HEK293T (cell line): ENCODE results near the gene SERPINB2.

Experiments used
- CTCF ChIA-PET: fragments of 350-600 bp; formaldehyde crosslinking; extraction: SDS; loops from one replicate; lab custom pipeline; 2021; ENCODE audit warnings: antibody characterized with exemption, inconsistent platforms; lab: Yijun Ruan, JAX
- POLR2A ChIA-PET: fragments of 350-600 bp; formaldehyde crosslinking; extraction: SDS; loops from one replicate; lab custom pipeline; 2020; ENCODE audit warnings: antibody characterized with exemption, inconsistent platforms; lab: Yijun Ruan, JAX
- DNase-seq: peaks from one replicate; pipeline ENCODE4 v3.0.0; 2012; ENCODE audit warnings: mixed read lengths; ENCODE audit errors: extremely low spot score
- ARNT ChIP-seq: fragments of 450-650 bp; IDR thresholded peaks from 2 replicates; pipeline ENCODE4 v1.6.1; 2017; ENCODE audit warnings: mild to moderate bottlenecking
- BHLHE40 ChIP-seq: fragments of 450-650 bp; IDR thresholded peaks from 2 replicates; pipeline ENCODE4 v1.6.1; 2016; ENCODE audit warnings: mild to moderate bottlenecking, moderate library complexity, borderline replicate concordance
- CTBP1 ChIP-seq: fragments of 450-650 bp; IDR thresholded peaks from 2 replicates; pipeline ENCODE4 v1.6.1; 2016; ENCODE audit warnings: borderline replicate concordance
- ELF4 ChIP-seq: fragments of 450-650 bp; IDR thresholded peaks from 2 replicates; pipeline ENCODE4 v1.6.1; 2017; ENCODE audit warnings: antibody characterized with exemption
- FOXA1 ChIP-seq: fragments of 450-650 bp; IDR thresholded peaks from 2 replicates; pipeline ENCODE4 v1.6.1; 2016; ENCODE audit warnings: mild to moderate bottlenecking
- FOXK2 ChIP-seq: fragments of 450-650 bp; IDR thresholded peaks from 2 replicates; pipeline ENCODE4 v1.6.1; 2016; ENCODE audit warnings: mild to moderate bottlenecking
- FOXM1 ChIP-seq: fragments of 450-650 bp; IDR thresholded peaks from 2 replicates; pipeline ENCODE4 v1.6.1; 2017; ENCODE audit warnings: mild to moderate bottlenecking, borderline replicate concordance
- HDGF ChIP-seq: fragments of 450-650 bp; IDR thresholded peaks from 2 replicates; pipeline ENCODE4 v1.6.1; 2017; ENCODE audit warnings: antibody characterized with exemption, borderline replicate concordance
- L3MBTL2 ChIP-seq: fragments of 450-650 bp; conservative IDR thresholded peaks from 2 replicates; pipeline ENCODE4 v1.6.1; 2016; ENCODE audit warnings: mild to moderate bottlenecking
- LEF1 ChIP-seq: fragments of 450-650 bp; IDR thresholded peaks from 2 replicates; pipeline ENCODE4 v1.6.1; 2017; ENCODE audit warnings: mild to moderate bottlenecking, borderline replicate concordance
- NFRKB ChIP-seq: fragments of 450-650 bp; IDR thresholded peaks from 2 replicates; pipeline ENCODE4 v1.6.1; 2016; ENCODE audit warnings: mild to moderate bottlenecking, moderate library complexity
- PKNOX1 ChIP-seq: fragments of 450-650 bp; IDR thresholded peaks from 2 replicates; pipeline ENCODE4 v1.6.1; 2016
- SP1 ChIP-seq: fragments of 450-650 bp; IDR thresholded peaks from 2 replicates; pipeline ENCODE4 v1.6.1; 2017
- SUZ12 ChIP-seq: fragments of 450-650 bp; IDR thresholded peaks from 2 replicates; pipeline ENCODE4 v1.6.1; 2016; ENCODE audit warnings: mild to moderate bottlenecking
- TARDBP ChIP-seq: fragments of 450-650 bp; IDR thresholded peaks from 2 replicates; pipeline ENCODE4 v1.6.1; 2016
- ZNF384 ChIP-seq: fragments of 450-650 bp; IDR thresholded peaks from 2 replicates; pipeline ENCODE4 v1.6.1; 2016

The SERPINB2 gene

GRCh38 chr18:63858456-63858855 is 29.0 kb upstream of the SERPINB2 start:
- ChIA-PET CTCF (no interaction called here), POLR2A (no interaction called here)
- TF ChIP-seq ARNT: no peak
- TF ChIP-seq SP1: no peak
- TF ChIP-seq NFRKB: no peak
- TF ChIP-seq HDGF: no peak
- no peak for TF ChIP-seq CTBP1
- DNase-seq: no peak

GRCh38 chr18:63859781-63860475 is 27.6 kb upstream of the SERPINB2 start:
- TF ChIP-seq ELF4: no peak
- no peak for TF ChIP-seq LEF1
- TF ChIP-seq SP1: no peak
- TF ChIP-seq CTBP1: no peak
- no peak for TF ChIP-seq L3MBTL2
- TF ChIP-seq TARDBP: no peak
- no peak for TF ChIP-seq HDGF
- TF ChIP-seq BHLHE40: no peak
- TF ChIP-seq FOXM1: no peak
- TF ChIP-seq PKNOX1: no peak
- no peak for TF ChIP-seq ARNT
- TF ChIP-seq FOXA1: no peak
- no peak for TF ChIP-seq ZNF384
- no peak for TF ChIP-seq SUZ12
- no peak for TF ChIP-seq NFRKB
- ChIA-PET POLR2A (no interaction called here), CTCF (no interaction called here)
- DNase-seq: no peak

GRCh38 chr18:63860531-63860930 is 27.0 kb upstream of the SERPINB2 start:
- CTCF ChIA-PET: no interaction called here
- POLR2A ChIA-PET: no interaction called here
- TF ChIP-seq FOXM1: no peak
- TF ChIP-seq HDGF: no peak
- no peak for TF ChIP-seq TARDBP
- TF ChIP-seq ARNT: no peak
- TF ChIP-seq ELF4: no peak
- no peak for DNase-seq

- TF ChIP-seq TARDBP (no peak), FOXM1 (no peak), FOXA1 (no peak), SUZ12 (no peak), BHLHE40 (no peak), SP1 (no peak), CTBP1 (no peak), FOXK2 (no peak), PKNOX1 (no peak), NFRKB (no peak), L3MBTL2 (no peak), HDGF (no peak), LEF1 (no peak), ELF4 (no peak), ZNF384 (no peak), ARNT (no peak)
- CTCF ChIA-PET: no interaction called here
- DNase-seq: no peak
- POLR2A ChIA-PET: no interaction called here
Measured at GRCh38 chr18:63867368-63868125, 20.0 kb upstream of the SERPINB2 start.

- TF ChIP-seq PKNOX1 (no peak), NFRKB (no peak), CTBP1 (no peak), LEF1 (no peak), L3MBTL2 (no peak), FOXA1 (no peak), FOXM1 (no peak), SP1 (no peak), ZNF384 (no peak), HDGF (no peak), SUZ12 (no peak), ELF4 (no peak)
- POLR2A ChIA-PET: no interaction called here
- no peak for DNase-seq
- CTCF ChIA-PET: no interaction called here
Measured at GRCh38 chr18:63868546-63868945, 19.0 kb upstream of the SERPINB2 start.

GRCh38 chr18:63869374-63869773 is 18.1 kb upstream of the SERPINB2 start:
- DNase-seq: no peak
- ChIA-PET CTCF (no interaction called here), POLR2A (no interaction called here)
- no peak for TF ChIP-seq FOXM1
- no peak for TF ChIP-seq FOXA1
- TF ChIP-seq TARDBP: no peak
- no peak for TF ChIP-seq SP1
- no peak for TF ChIP-seq L3MBTL2
- no peak for TF ChIP-seq PKNOX1
- no peak for TF ChIP-seq ZNF384
- TF ChIP-seq LEF1: no peak
- no peak for TF ChIP-seq CTBP1
- no peak for TF ChIP-seq NFRKB
- TF ChIP-seq ARNT: no peak
